DOHH2 (cell line): ENCODE results near the gene ADGRB3.

Source experiments
- H3F3A ChIP-seq: fragments of 200-600 bp; sonication (generic), shearing (Covaris generic); 2 replicates; pipeline ENCODE4 v1.6.0; 2016; ENCODE audit warnings: antibody characterized with exemption, mild to moderate bottlenecking; ENCODE audit not compliant: control insufficient read depth, insufficient read depth
- H3K27ac ChIP-seq: fragments of 200-600 bp; sonication (generic); 2 replicates; pipeline ENCODE4 v1.5.1; 2014; ENCODE audit warnings: low read depth, mild to moderate bottlenecking, low read length, moderate library complexity
- H3K27me3 ChIP-seq: fragments of 200-600 bp; sonication (generic); 2 replicates; pipeline ENCODE4 v1.6.1; 2014; ENCODE audit warnings: mild to moderate bottlenecking, low read length, mixed read lengths; ENCODE audit not compliant: control insufficient read depth
- H3K36me3 ChIP-seq: fragments of 200-600 bp; sonication (generic); 2 replicates; pipeline ENCODE4 v1.6.1; 2014; ENCODE audit warnings: mild to moderate bottlenecking, low read length, moderate library complexity, mixed read lengths; ENCODE audit not compliant: control insufficient read depth
- H3K4me1 ChIP-seq: fragments of 200-600 bp; sonication (generic); 2 replicates; pipeline ENCODE4 v1.6.1; 2014; ENCODE audit warnings: mild to moderate bottlenecking, low read length, mixed read lengths; ENCODE audit not compliant: control insufficient read depth
- H3K4me2 ChIP-seq: fragments of 200-600 bp; sonication (generic); 2 replicates; pipeline ENCODE4 v1.6.0; 2014; ENCODE audit warnings: mild to moderate bottlenecking, low read length, moderate library complexity
- H3K4me3 ChIP-seq: fragments of 200-600 bp; sonication (generic); 2 replicates; pipeline ENCODE4 v1.5.1; 2014; ENCODE audit warnings: mild to moderate bottlenecking, low read length, mixed read lengths
- H3K79me2 ChIP-seq: fragments of 200-600 bp; sonication (generic); 2 replicates; pipeline ENCODE4 v1.6.1; 2014; ENCODE audit warnings: mild to moderate bottlenecking, low read length, mixed read lengths; ENCODE audit not compliant: control insufficient read depth
- H3K9me2 ChIP-seq: fragments of 200-600 bp; sonication (generic); replicated peaks from 2 replicates; pipeline ENCODE4 v1.6.1; 2014; ENCODE audit warnings: mild to moderate bottlenecking, low read length, mixed read lengths; ENCODE audit not compliant: control insufficient read depth
- H3K9me3 ChIP-seq: fragments of 200-600 bp; sonication (generic); 2 replicates; pipeline ENCODE4 v1.6.1; 2014; ENCODE audit warnings: antibody characterized with exemption, low read length, mixed read lengths; ENCODE audit not compliant: control insufficient read depth, insufficient read depth
- H4K20me1 ChIP-seq: fragments of 200-600 bp; sonication (generic); 2 replicates; pipeline ENCODE4 v1.6.0; 2014; ENCODE audit warnings: low read depth, mild to moderate bottlenecking, antibody characterized with exemption, low read length, moderate library complexity; ENCODE audit not compliant: control insufficient read depth, insufficient read depth
- EZH2phosphoT487 ChIP-seq: fragments of 200-600 bp; sonication (generic); IDR thresholded peaks from 2 replicates; pipeline ENCODE4 v1.6.1; 2017; ENCODE audit warnings: borderline replicate concordance, mild to moderate bottlenecking, antibody characterized with exemption, low read length, moderate library complexity, mixed read lengths
- TF ChIP-seq, protein P1 (sequence below): fragments of 200-600 bp; sonication (generic); IDR thresholded peaks from one replicate; pipeline ENCODE4 v1.5.1; 2014; ENCODE audit warnings: antibody characterized with exemption, mild to moderate bottlenecking, low read depth, low read length; ENCODE audit not compliant: poor library complexity, severe bottlenecking

The ADGRB3 gene

DNA sequence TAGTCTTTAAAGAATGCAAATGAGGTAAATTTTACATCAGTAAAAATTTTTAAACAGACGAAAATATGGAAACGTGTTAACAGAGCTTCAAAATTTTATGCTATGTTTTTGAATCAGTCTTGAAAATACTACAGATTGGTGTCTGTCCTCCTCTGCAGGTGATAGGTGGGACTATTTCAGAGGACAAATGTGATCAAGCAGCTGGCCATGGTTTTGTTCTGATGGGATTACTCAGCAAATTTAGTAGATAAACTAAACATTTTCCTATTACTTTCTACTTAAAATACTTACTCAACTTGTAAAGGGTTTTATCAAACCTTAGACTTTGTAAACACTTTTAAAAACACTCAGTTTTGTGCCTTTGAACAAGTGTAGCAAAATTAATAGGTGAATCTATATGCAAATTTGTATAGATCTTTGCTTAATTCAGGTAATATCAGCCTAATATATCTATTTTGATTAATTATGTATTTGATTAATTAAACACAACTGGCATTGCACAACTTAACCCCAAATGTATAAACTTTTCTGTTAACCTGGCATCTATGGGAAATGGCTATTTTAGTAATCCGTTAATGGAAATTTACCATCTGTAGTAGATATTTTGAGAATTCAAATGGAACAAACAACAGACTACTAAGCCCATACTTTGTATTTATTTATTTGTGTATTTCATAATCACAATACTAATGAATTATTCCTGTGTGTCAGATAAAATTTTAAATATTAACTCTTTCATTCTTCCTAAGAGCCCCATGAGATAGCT lies 22.5 kb downstream of the ADGRB3 start:
- no peak overlapping the region for H3K27ac ChIP-seq
- no peaks in the 10 kb centered on the region for H3K9me2 ChIP-seq
- H3K4me2 ChIP-seq: no peak overlapping the region
- no peaks in the 10 kb centered on the region for H3K27me3 ChIP-seq
- no peaks in the 10 kb centered on the region for H3K36me3 ChIP-seq
- no peaks in the 10 kb centered on the region for H3F3A ChIP-seq
- no peak overlapping the region for H3K4me3 ChIP-seq
- no peaks in the 10 kb centered on the region for H3K79me2 ChIP-seq
- TF ChIP-seq, protein P1, sequence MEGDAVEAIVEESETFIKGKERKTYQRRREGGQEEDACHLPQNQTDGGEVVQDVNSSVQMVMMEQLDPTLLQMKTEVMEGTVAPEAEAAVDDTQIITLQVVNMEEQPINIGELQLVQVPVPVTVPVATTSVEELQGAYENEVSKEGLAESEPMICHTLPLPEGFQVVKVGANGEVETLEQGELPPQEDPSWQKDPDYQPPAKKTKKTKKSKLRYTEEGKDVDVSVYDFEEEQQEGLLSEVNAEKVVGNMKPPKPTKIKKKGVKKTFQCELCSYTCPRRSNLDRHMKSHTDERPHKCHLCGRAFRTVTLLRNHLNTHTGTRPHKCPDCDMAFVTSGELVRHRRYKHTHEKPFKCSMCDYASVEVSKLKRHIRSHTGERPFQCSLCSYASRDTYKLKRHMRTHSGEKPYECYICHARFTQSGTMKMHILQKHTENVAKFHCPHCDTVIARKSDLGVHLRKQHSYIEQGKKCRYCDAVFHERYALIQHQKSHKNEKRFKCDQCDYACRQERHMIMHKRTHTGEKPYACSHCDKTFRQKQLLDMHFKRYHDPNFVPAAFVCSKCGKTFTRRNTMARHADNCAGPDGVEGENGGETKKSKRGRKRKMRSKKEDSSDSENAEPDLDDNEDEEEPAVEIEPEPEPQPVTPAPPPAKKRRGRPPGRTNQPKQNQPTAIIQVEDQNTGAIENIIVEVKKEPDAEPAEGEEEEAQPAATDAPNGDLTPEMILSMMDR: no peak
- TF ChIP-seq EZH2phosphoT487: no peak
- no peaks in the 10 kb centered on the region for H3K9me3 ChIP-seq
- H4K20me1 ChIP-seq: no peaks in the 10 kb centered on the region
- no peaks in the 10 kb centered on the region for H3K4me1 ChIP-seq

DNA sequence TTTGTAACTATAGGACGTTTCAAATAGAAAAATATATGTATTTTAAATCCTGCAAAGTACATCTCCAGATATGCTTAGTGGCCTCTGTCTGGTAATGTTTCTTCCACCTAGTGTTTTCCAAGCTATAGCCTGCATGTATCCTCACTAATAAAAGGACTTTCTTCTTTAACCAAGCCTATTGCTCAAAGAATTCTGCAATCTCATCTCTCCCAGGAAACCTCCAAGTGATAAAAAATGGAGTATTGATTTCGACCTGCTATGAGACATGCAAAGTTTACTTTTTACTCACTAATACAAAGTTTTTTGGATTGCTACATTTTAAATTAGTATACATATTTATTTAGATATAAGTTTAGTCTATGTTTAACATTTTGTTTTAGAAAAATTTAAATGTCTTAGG lies 23.3 kb downstream of the ADGRB3 start:
- Histone ChIP-seq H3K27ac (no peak overlapping the region), H3K79me2 (no peaks in the 10 kb centered on the region), H4K20me1 (no peaks in the 10 kb centered on the region), H3K4me3 (no peak overlapping the region), H3K9me3 (no peaks in the 10 kb centered on the region), H3K36me3 (no peaks in the 10 kb centered on the region), H3F3A (no peaks in the 10 kb centered on the region), H3K27me3 (no peaks in the 10 kb centered on the region), H3K4me1 (no peaks in the 10 kb centered on the region), H3K4me2 (no peak overlapping the region), H3K9me2 (no peaks in the 10 kb centered on the region)
- TF ChIP-seq, protein P1: no peak
- TF ChIP-seq EZH2phosphoT487: no peak

DNA sequence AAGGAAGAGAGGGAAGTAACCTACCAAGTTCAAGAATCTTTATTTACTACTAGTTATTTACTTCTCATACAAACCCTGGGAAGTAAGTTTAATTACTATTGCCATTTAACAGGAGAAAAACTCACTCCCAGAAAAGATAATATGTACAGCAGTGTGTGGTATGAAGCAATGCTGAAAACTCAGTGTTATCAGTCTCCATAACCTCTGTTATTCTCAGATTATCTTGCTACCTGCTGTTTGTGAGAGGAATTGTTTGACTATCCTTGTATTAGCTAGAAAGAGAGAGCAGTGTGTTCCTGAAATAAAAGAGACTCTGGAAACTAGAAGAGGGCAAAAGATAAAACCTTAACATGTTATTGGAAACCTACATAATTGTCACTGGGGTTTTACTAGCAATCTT lies 38.2 kb downstream of the ADGRB3 start:
- TF ChIP-seq, protein P1: no peak
- no peak for TF ChIP-seq EZH2phosphoT487
- H3F3A ChIP-seq: no peaks in the 10 kb centered on the region

More for the DNA sequence above, 38.2 kb downstream of the ADGRB3 start:
- H3K4me2 ChIP-seq: no peak overlapping the region
- no peak overlapping the region for H3K27ac ChIP-seq
- H3K79me2 ChIP-seq: no peaks in the 10 kb centered on the region
- no peaks in the 10 kb centered on the region for H3K27me3 ChIP-seq
- H4K20me1 ChIP-seq: no peaks in the 10 kb centered on the region
- no peaks in the 10 kb centered on the region for H3K4me1 ChIP-seq
- no peaks in the 10 kb centered on the region for H3K9me2 ChIP-seq
- no peaks in the 10 kb centered on the region for H3K9me3 ChIP-seq
- no peak overlapping the region for H3K4me3 ChIP-seq
- no peaks in the 10 kb centered on the region for H3K36me3 ChIP-seq
